ENCODE data around the gene FANCD2. TPM values are rescaled to one million over a fixed set of nuclear protein-coding genes. Genes with fewer than 3 reads are reported as not detected.

FANCD2 gene
- total RNA-seq, 1 donor from 2014 or later = 2.0 TPM

DNA sequence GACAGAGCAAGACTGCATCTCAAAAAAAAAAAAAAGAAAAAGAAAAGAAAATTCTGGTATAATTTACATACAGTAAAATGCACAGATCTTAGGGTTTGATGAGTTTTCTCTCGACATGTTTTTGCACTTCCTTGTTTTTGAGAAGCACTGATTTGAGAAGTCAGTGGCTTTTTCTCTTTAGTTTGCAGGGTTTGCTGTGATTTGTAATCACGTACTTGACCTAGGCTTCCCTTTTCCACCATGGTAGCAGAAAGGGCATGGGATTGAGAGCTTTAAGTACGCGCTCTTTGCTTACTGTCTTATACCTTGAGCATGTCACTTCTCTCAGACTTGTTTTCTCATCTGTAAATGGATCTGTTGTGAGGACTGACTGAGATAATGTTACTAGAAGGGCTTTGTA, 119.4 kb downstream of the FANCD2 start:
- intact Hi-C loops (cut with DNase I) = no loop called here
- DNase-seq (no peak), ATAC-seq (ENCODE audit: poor library complexity) (no peak)

DNA sequence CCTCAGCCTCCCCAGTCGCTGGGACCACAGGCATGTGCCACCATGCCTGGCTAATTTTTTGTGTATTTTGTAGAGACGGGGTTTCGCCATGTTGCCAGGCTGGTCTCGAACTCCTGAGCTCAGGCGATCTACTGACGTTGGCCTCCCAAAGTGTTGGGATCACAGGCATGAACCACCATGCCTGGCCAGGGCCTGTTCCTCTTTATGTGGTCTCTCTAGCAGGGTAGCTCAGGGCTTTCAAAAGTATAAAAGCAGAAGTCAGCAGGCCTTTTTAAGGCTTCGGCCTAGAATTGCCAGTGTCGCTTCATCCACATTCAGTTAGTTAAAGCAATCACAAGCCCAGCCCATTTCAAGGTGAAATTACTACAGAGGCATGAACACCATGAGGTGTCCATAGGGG, 123.0 kb downstream of the FANCD2 start:
- ATAC-seq (ENCODE audit: poor library complexity) (no peak), DNase-seq (no peak)
- intact Hi-C loops (cut with DNase I) = no loop called here

DNA sequence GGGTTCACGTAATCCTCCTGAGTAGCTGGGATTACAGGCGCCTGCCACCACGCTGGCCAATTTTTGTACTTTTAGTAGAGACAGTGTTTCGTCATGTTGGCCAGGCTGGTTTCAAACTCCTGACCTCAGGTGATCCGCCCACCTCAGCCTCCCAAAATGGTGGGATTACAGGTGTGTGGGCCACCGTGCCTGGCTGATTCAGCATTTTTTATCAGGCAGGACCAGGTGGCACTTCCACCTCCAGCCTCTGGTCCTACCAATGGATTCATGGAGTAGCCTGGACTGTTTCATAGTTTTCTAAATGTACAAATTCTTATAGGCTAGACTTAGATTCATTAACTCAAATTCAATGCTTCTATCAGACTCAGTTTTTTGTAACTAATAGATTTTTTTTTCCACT, 124.8 kb downstream of the FANCD2 start:
- DNase-seq = no peak
- ATAC-seq (ENCODE audit: poor library complexity) = no peak
- intact Hi-C loops (cut with DNase I) = no loop called here

Other genes with a start within 250 kb of the FANCD2 start
- gene TADA3, start 234.0 kb upstream of the FANCD2 start, total RNA-seq = 47.7 TPM
- 62.0 TPM for gene ARPC4, start 233.4 kb upstream of the FANCD2 start, total RNA-seq
- 11.1 TPM for gene TTLL3, start 216.2 kb upstream of the FANCD2 start, total RNA-seq
- gene RPUSD3, start 182.4 kb upstream of the FANCD2 start, total RNA-seq = 36.3 TPM
- gene CIDEC, start 146.2 kb upstream of the FANCD2 start, total RNA-seq = 4.0 TPM
- gene JAGN1, start 135.8 kb upstream of the FANCD2 start, total RNA-seq = 18.8 TPM
- gene IL17RE, start 123.6 kb upstream of the FANCD2 start, total RNA-seq = 0.46 TPM
- gene IL17RC, start 109.3 kb upstream of the FANCD2 start, total RNA-seq = 33.2 TPM
- gene CRELD1, start 92.6 kb upstream of the FANCD2 start, total RNA-seq = 63.9 TPM
- gene PRRT3, start 74.0 kb upstream of the FANCD2 start, total RNA-seq = 0.46 TPM
- gene EMC3, start 39.6 kb upstream of the FANCD2 start, total RNA-seq = 108 TPM
- gene FANCD2OS, start 81.8 kb downstream of the FANCD2 start, total RNA-seq = not detected
- 92.6 TPM for gene BRK1, start 89.2 kb downstream of the FANCD2 start, total RNA-seq
- 11.2 TPM for gene VHL, start 115.3 kb downstream of the FANCD2 start, total RNA-seq
- 1.7 TPM for gene IRAK2, start 138.5 kb downstream of the FANCD2 start, total RNA-seq
- 16.4 TPM for gene TATDN2, start 222.0 kb downstream of the FANCD2 start, total RNA-seq

Measured in Right ventricle myocardium superior (tissue), 1 donor.